Right atrium auricular region (tissue), 2 donors: Measurements from ENCODE around the gene LRFN2. TPM values are rescaled to one million over a fixed set of nuclear protein-coding genes. Genes with fewer than 3 reads are reported as not detected.

Experiments used
- DNase-seq: peaks from one replicate; pipeline ENCODE4 v3.0.0-alpha.2; 2019; ENCODE audit warnings: low spot score
- H3K27ac ChIP-seq, 2 donors: fragments of 200-600 bp; sonication (generic); 1 replicate in 1 of 2; 2 replicates in 1 of 2; pipeline ENCODE4 v1.5.1; 2016 to 2019
- H3K27me3 ChIP-seq, 2 donors: fragments of 200-600 bp; sonication (generic); one replicate each; pipeline versions ENCODE4 v1.5.1 to v1.6.0; 2017 to 2019
- H3K36me3 ChIP-seq: fragments of 200-600 bp; sonication (generic); one replicate; pipeline ENCODE4 v1.5.1; 2016
- H3K4me1 ChIP-seq, 2 donors: fragments of 200-600 bp; sonication (generic); one replicate each; pipeline versions ENCODE4 v1.5.1 to v1.6.0; 2017 to 2019
- H3K4me3 ChIP-seq, 2 donors: fragments of 200-600 bp; sonication (generic); 1 replicate in 1 of 2; 2 replicates in 1 of 2; pipeline ENCODE4 v1.5.1; 2017 to 2019; ENCODE audit warnings: mild to moderate bottlenecking in 1 of 2, moderate library complexity in 1 of 2
- H3K9me3 ChIP-seq, 2 donors: fragments of 200-600 bp; sonication (generic); one replicate each; pipeline ENCODE4 v1.5.1; 2019
- total RNA-seq, 2 donors: library from RNA; depleted of rRNA; stranded (reverse); fragments of >200 nt; gene quantifications; one replicate each; pipeline ENCODE4 v1.1.0, GENCODE V29; 2016
- TF ChIP-seq, protein P1 (sequence below), 2 donors: fragments of 200-600 bp; sonication (generic); IDR thresholded peaks; one replicate each; pipeline ENCODE4 v1.5.1; 2019; ENCODE audit warnings: antibody characterized with exemption in 2 of 2

Gene LRFN2
- total RNA-seq, 2 donors from 2014 or later, result not detected

- no peak for DNase-seq
- Histone ChIP-seq H3K36me3 (no peaks in the 10 kb centered on the region), H3K27me3 (no peaks in the 10 kb centered on the region), H3K4me1 (no peaks in the 10 kb centered on the region), H3K4me3 (no peak overlapping the region), H3K27ac (no peak overlapping the region), H3K9me3 (no peaks in the 10 kb centered on the region)
- TF ChIP-seq, protein P1, sequence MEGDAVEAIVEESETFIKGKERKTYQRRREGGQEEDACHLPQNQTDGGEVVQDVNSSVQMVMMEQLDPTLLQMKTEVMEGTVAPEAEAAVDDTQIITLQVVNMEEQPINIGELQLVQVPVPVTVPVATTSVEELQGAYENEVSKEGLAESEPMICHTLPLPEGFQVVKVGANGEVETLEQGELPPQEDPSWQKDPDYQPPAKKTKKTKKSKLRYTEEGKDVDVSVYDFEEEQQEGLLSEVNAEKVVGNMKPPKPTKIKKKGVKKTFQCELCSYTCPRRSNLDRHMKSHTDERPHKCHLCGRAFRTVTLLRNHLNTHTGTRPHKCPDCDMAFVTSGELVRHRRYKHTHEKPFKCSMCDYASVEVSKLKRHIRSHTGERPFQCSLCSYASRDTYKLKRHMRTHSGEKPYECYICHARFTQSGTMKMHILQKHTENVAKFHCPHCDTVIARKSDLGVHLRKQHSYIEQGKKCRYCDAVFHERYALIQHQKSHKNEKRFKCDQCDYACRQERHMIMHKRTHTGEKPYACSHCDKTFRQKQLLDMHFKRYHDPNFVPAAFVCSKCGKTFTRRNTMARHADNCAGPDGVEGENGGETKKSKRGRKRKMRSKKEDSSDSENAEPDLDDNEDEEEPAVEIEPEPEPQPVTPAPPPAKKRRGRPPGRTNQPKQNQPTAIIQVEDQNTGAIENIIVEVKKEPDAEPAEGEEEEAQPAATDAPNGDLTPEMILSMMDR (IDR thresholded peaks at IDR 0.05), result no peak
Measured at GRCh38 chr6:40391086-40391485, 196.1 kb downstream of the LRFN2 start.

DNA sequence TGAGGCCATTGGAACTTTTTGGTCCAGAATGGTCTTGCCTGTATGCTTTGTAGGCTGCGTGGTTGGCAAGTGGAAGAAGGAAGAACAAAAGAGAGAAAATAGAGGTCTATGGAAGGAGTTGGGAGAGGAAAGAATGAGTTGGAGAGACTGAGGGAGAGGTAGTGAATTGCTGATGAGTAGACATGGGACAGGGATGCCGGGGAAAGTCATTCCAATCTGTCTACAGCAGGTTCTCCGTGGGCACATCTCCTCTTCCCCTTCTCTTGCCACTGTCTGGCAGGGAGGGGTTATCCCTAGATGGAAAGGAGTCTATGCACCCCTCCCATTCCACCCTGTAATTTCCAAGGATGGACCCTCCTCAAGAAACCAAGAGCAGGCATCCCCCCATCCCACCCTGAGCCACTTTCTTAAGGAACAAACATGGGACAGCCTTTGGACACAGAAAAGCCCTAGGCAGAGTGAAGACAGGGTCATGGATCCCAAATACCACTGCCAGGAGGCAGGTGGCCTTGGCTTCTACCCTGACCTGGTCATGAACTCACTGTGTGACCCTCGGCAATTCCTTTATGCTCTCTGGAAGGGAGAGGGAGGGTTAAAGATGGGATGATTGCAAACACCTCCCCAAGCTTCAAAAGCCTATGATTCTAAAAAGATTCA lies 196.9 kb downstream of the LRFN2 start:
- Histone ChIP-seq H3K36me3 (no peaks in the 10 kb centered on the region), H3K9me3 (no peaks in the 10 kb centered on the region), H3K27me3 (no peaks in the 10 kb centered on the region), H3K4me3 (no peak overlapping the region), H3K27ac (no peak overlapping the region), H3K4me1 (no peaks in the 10 kb centered on the region)
- TF ChIP-seq, protein P1 (IDR thresholded peaks at IDR 0.05), result no peak
- no peak for DNase-seq

GRCh38 chr6:40389254-40389653 lies 197.9 kb downstream of the LRFN2 start:
- Histone ChIP-seq H3K4me3 (no peak overlapping the region), H3K27me3 (no peaks in the 10 kb centered on the region), H3K27ac (no peak overlapping the region), H3K9me3 (no peaks in the 10 kb centered on the region), H3K36me3 (no peaks in the 10 kb centered on the region), H3K4me1 (no peaks in the 10 kb centered on the region)
- TF ChIP-seq, protein P1 (IDR thresholded peaks at IDR 0.05), result no peak
- DNase-seq, result no peak

DNA sequence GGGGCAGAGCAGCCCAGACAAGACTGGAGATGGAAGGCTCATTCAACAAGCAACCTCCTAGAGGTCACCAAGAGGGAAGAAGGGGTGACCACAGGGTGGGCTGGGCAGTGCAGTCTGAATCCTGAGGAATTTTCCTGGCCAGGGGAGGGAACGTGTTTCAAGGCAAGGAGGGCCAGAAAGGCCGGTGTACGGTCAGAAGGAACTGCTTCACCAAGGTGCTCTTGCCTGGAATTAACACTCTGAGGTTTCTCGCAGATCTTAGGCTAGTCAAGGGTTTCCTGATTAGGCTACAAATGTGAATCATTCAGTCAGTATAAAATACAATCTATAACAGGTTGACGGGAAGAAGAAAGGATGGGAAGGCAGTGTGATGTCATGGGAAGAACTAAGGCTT lies 199.3 kb downstream of the LRFN2 start:
- TF ChIP-seq, protein P1 (IDR thresholded peaks at IDR 0.05), result no peak
- H3K27me3 ChIP-seq, result no peaks in the 10 kb centered on the region
- DNase-seq, result no peak

GRCh38 chr6:40387127-40387870 lies 199.9 kb downstream of the LRFN2 start:
- H3K36me3 ChIP-seq, result no peaks in the 10 kb centered on the region
- no peak overlapping the region for H3K4me3 ChIP-seq
- H3K9me3 ChIP-seq, result no peaks in the 10 kb centered on the region
- H3K4me1 ChIP-seq, result no peaks in the 10 kb centered on the region
- H3K27me3 ChIP-seq, result no peaks in the 10 kb centered on the region
- H3K27ac ChIP-seq, result no peak overlapping the region
- no peak for DNase-seq
- TF ChIP-seq, protein P1 (IDR thresholded peaks at IDR 0.05), result no peak

More for the DNA sequence above, 199.3 kb downstream of the LRFN2 start:
- no peaks in the 10 kb centered on the region for H3K36me3 ChIP-seq
- H3K4me3 ChIP-seq, result no peak overlapping the region
- no peaks in the 10 kb centered on the region for H3K9me3 ChIP-seq
- H3K27ac ChIP-seq, result no peak overlapping the region
- no peaks in the 10 kb centered on the region for H3K4me1 ChIP-seq
